ENCODE results near the gene CCL22.

Gene CCL22

GRCh38 chr16:57345666-57346204 lies 12.8 kb upstream of the CCL22 start:
- no peak for TF ChIP-seq SPI1 (IDR thresholded peaks at IDR 0.05; ENCODE audit: low read depth, low read length)
- FAIRE-seq (no peak), DNase-seq (ENCODE audit: insufficient read length, low spot score) (no peak)

DNA sequence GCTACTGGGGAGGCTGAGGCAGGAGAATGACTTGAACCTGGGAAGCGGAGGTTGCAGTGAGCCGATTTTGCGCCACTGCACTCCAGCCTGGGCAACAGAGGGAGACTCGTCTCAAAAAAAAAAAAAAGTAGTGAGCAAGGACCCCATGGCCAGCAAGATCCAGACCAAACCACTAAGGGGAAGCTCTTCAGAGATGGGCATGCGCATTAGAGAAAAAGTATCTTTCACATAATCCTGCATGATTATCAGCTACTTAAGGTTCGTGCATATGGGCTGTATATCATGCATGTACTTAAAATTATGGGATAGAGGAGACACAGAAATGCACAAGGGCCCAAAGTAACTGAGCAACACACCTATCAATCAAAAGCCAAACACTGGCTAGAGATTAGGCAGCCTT lies 10.7 kb upstream of the CCL22 start:
- no peak for TF ChIP-seq POLR2A (IDR thresholded peaks at IDR 0.05; ENCODE audit: low read depth, low read length)
- TF ChIP-seq POU2F2 (IDR thresholded peaks at IDR 0.05; ENCODE audit: low read depth, low read length): no peak
- TF ChIP-seq POLR2AphosphoS5 (IDR thresholded peaks at IDR 0.05; ENCODE audit: low read depth, low read length): no peak
- TF ChIP-seq PAX5 (IDR thresholded peaks at IDR 0.05; ENCODE audit: insufficient read depth, low read length, severe bottlenecking): no peak
- TF ChIP-seq TAF1 (IDR thresholded peaks at IDR 0.05; ENCODE audit: low read depth, low read length): no peak
- no peak for TF ChIP-seq SPI1 (IDR thresholded peaks at IDR 0.05; ENCODE audit: low read depth, low read length)
- no peak for DNase-seq (ENCODE audit: insufficient read length, low spot score)
- FAIRE-seq: peak; percentile 31

DNA sequence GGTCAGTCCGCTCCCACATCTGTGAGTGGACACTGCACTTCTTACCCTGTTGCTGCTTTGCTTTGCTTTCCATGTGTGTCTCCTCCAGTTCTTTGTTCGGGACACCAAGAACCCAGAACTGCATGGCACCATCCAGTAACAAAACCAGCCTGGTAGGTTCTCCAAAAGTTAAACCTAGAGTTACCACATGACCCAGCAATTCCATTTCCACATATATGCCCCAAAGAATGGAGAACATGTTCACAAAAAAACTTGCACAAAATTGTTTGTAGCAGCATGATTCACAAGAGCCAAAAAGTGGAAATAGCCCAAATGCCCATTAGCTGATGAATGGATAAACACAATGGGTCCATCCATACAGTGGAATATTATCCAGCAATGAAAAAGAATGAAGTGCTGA lies 10.3 kb upstream of the CCL22 start:
- FAIRE-seq (no peak), DNase-seq (ENCODE audit: insufficient read length, low spot score) (no peak)
- no peak for TF ChIP-seq POU2F2 (IDR thresholded peaks at IDR 0.05; ENCODE audit: low read depth, low read length)
- no peak for TF ChIP-seq PAX5 (IDR thresholded peaks at IDR 0.05; ENCODE audit: insufficient read depth, low read length, severe bottlenecking)

DNA sequence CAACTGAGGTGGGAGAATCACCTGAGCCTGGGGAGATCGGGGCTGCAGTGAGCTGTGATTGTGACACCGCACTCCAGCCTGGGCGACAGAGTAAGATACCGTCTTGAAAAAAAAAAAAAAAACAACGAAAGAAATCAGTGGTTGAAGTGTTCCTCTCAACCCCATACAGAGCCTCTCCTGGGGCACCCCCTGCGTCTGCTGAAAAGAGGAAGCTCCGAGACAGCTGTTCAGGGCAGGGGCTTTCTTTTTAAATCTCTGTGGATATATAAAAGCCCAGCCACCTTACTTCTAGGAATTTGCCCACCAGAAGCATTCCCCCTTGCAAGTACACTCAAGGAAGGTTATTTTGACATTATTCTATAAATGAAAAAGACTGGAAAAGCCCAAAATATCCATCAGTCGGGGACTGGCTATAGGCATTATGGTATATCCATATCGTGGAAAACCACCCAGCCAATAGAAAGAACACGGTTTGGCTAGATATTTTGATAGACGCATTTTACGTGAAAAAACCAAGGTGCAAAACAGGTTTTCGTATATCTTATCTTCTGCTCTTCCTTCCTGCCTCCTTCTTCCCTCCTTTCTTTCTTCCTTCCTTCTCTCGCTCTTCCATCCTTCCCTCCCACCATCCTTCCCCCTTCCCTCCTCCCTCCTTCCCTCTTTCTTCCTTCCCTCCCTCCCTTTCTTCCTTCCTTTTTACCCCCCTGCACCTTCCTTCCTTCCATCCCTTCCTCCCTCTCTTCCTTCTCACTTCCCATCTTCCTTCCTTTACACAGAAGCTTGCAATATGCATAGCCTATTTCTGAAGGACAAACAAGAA lies 9.2 kb upstream of the CCL22 start:
- peak; percentile 71 for FAIRE-seq
- no peak for DNase-seq (ENCODE audit: insufficient read length, low spot score)
- TF ChIP-seq TAF1 (IDR thresholded peaks at IDR 0.05; ENCODE audit: low read depth, low read length) (peak; percentile 50; the same call in 1 of the 2 replicates), SPI1 (IDR thresholded peaks at IDR 0.05; ENCODE audit: low read depth, low read length) (peak; percentile 89), POLR2AphosphoS5 (IDR thresholded peaks at IDR 0.05; ENCODE audit: low read depth, low read length) (no peak), POLR2A (IDR thresholded peaks at IDR 0.05; ENCODE audit: low read depth, low read length) (0 out of 2 replicates have a peak, but pooled peaks have one; percentile 13), PAX5 (IDR thresholded peaks at IDR 0.05; ENCODE audit: insufficient read depth, low read length, severe bottlenecking) (no peak), POU2F2 (IDR thresholded peaks at IDR 0.05; ENCODE audit: low read depth, low read length) (no peak)

DNA sequence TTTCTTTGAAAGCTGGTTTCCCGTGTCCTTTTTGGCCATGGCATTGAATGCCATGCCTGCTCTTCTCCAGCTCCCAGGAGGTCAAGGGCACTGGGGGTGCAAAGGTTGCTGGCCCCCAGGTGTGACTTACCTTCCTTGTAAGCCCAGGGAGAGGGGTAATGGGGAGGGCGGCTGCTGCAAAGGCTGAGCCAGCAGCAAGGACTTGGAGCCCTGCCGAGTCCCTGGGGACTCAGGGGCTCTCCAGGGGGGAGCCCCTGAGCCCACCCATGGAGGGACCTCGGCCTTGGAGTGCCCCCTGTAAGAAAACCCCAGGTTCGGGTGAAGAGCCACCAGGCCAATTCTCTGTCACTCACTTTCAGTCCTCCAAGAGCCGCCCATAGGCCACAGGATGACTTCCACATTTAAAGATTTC lies 5.9 kb upstream of the CCL22 start:
- TF ChIP-seq PAX5 (IDR thresholded peaks at IDR 0.05; ENCODE audit: insufficient read depth, low read length, severe bottlenecking) (no peak), POU2F2 (IDR thresholded peaks at IDR 0.05; ENCODE audit: low read depth, low read length) (no peak), SPI1 (IDR thresholded peaks at IDR 0.05; ENCODE audit: low read depth, low read length) (no peak), POLR2A (IDR thresholded peaks at IDR 0.05; ENCODE audit: low read depth, low read length) (no peak), POLR2AphosphoS5 (IDR thresholded peaks at IDR 0.05; ENCODE audit: low read depth, low read length) (no peak), TAF1 (IDR thresholded peaks at IDR 0.05; ENCODE audit: low read depth, low read length) (no peak)
- FAIRE-seq (no peak), DNase-seq (ENCODE audit: insufficient read length, low spot score) (no peak)

DNA sequence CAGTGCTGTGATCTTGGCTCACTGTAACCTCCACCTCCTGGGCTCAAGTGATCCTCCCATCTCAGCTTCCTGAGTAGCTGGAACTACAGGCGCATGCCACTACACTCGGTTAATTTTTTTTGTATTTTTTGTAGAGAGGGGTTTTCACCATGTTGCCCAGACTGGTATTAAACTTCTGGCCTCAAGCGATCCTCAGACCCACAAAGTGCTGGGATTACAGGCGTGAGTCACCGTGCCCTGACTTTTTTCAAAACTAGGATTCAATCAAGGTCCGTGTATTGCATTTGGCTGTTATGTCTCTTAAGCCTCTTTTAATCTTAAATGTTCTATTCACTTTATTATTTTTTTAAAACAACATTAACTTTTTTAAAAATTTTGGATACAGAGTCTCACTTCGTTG lies 4.3 kb upstream of the CCL22 start:
- FAIRE-seq: no peak
- TF ChIP-seq POU2F2 (IDR thresholded peaks at IDR 0.05; ENCODE audit: low read depth, low read length) (no peak), PAX5 (IDR thresholded peaks at IDR 0.05; ENCODE audit: insufficient read depth, low read length, severe bottlenecking) (no peak)
- DNase-seq (ENCODE audit: insufficient read length, low spot score): no peak

- TF ChIP-seq POLR2AphosphoS5 (IDR thresholded peaks at IDR 0.05; ENCODE audit: low read depth, low read length): no peak
- TF ChIP-seq SPI1 (IDR thresholded peaks at IDR 0.05; ENCODE audit: low read depth, low read length): no peak
- TF ChIP-seq TAF1 (IDR thresholded peaks at IDR 0.05; ENCODE audit: low read depth, low read length): no peak
- no peak for TF ChIP-seq PAX5 (IDR thresholded peaks at IDR 0.05; ENCODE audit: insufficient read depth, low read length, severe bottlenecking)
- TF ChIP-seq POLR2A (IDR thresholded peaks at IDR 0.05; ENCODE audit: low read depth, low read length): no peak
- TF ChIP-seq POU2F2 (IDR thresholded peaks at IDR 0.05; ENCODE audit: low read depth, low read length): no peak
- no peak for DNase-seq (ENCODE audit: insufficient read length, low spot score)
- no peak for FAIRE-seq
Measured at GRCh38 chr16:57355898-57356414, 2.6 kb upstream of the CCL22 start.

DNA sequence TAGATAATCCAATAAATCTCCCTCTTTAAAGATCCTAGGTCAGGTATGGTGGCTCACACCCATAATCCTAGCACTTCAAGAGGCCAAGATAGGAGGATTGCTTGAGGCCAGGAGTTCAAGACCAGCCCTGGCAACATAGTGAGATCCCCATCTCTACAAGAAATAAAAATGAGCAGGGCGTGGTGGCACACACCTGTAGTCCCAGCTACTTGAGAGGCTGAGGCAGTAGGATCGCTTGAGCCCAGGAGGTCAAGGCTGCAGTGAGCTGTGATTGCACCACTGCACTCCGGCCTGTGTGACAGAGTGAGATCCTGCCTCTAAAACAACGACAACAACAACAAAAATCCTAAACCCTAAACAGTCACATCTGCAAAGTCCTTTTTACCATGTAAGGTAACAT lies 2.0 kb upstream of the CCL22 start:
- DNase-seq (ENCODE audit: insufficient read length, low spot score) (no peak), FAIRE-seq (no peak)

DNA sequence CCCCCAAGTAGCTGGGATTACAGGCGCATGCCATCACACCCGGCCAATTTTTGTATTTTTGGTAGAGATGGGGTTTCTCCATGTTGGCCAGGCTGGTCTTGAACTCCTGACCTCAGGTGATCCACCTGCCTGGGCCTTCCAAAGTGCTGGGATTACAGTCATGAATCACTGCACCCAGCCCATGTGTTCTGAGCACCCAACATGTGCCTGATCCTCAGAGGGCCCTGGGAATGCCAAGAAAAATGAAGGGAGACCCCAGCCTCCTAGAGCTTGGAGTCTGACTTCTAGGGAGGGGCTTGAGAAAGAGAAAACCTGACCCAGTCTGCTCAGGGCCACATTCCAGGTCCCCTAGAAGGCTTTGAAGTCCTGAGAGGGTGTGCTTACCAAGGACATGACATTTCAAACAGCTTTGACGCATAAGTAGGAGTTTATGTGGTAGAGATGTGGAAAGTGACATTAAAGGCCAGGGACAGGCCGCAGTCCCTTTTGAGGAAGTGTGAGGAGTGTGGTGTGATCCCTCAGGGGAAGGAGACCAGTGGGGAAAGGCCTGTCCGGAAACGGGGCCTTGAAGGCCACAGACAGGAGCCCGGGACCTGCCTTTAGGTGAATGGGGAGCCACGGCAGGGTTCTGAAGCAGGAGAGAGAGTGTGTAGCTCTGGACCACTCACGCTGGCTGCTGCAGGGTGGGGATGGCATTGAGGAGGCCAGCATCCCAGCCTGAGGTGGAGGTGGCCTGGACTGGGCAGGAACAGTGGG lies 1.1 kb upstream of the CCL22 start:
- FAIRE-seq (no peak), DNase-seq (ENCODE audit: insufficient read length, low spot score) (no peak)
- TF ChIP-seq POU2F2 (IDR thresholded peaks at IDR 0.05; ENCODE audit: low read depth, low read length) (no peak), POLR2AphosphoS5 (IDR thresholded peaks at IDR 0.05; ENCODE audit: low read depth, low read length) (no peak), TAF1 (IDR thresholded peaks at IDR 0.05; ENCODE audit: low read depth, low read length) (no peak), SPI1 (IDR thresholded peaks at IDR 0.05; ENCODE audit: low read depth, low read length) (peak; percentile 96), PAX5 (IDR thresholded peaks at IDR 0.05; ENCODE audit: insufficient read depth, low read length, severe bottlenecking) (no peak), POLR2A (IDR thresholded peaks at IDR 0.05; ENCODE audit: low read depth, low read length) (0 out of 2 replicates have a peak, but pooled peaks have one; percentile 27)

More for the DNA sequence above, 2.0 kb upstream of the CCL22 start:
- no peak for TF ChIP-seq POU2F2 (IDR thresholded peaks at IDR 0.05; ENCODE audit: low read depth, low read length)
- no peak for TF ChIP-seq PAX5 (IDR thresholded peaks at IDR 0.05; ENCODE audit: insufficient read depth, low read length, severe bottlenecking)
- TF ChIP-seq TAF1 (IDR thresholded peaks at IDR 0.05; ENCODE audit: low read depth, low read length): no peak
- no peak for TF ChIP-seq SPI1 (IDR thresholded peaks at IDR 0.05; ENCODE audit: low read depth, low read length)
- no peak for TF ChIP-seq POLR2A (IDR thresholded peaks at IDR 0.05; ENCODE audit: low read depth, low read length)
- no peak for TF ChIP-seq POLR2AphosphoS5 (IDR thresholded peaks at IDR 0.05; ENCODE audit: low read depth, low read length)

Data from GM12891 (cell line).